ENCODE measurements around the gene TBC1D25.

DNA sequence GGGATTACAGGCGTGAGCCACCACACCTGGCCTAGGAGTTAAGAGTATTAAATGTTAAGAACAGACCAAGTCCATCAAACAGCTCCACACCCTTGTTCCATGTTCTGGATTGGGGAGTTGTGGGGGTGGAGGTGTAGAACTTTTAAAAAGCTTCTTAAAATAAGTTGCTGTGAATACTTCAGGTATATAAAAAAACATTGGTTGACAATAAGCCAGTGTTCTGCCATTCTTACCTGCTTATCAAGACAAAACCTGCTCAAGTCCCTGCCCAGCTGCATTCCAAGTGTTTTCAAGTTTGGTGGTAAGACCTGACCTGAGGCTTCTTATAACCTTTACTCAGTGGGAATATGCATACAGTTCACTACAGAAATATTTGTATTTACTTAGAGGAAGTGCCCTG is 41.1 kb downstream of the TBC1D25 start:
- TF ChIP-seq, protein P1, sequence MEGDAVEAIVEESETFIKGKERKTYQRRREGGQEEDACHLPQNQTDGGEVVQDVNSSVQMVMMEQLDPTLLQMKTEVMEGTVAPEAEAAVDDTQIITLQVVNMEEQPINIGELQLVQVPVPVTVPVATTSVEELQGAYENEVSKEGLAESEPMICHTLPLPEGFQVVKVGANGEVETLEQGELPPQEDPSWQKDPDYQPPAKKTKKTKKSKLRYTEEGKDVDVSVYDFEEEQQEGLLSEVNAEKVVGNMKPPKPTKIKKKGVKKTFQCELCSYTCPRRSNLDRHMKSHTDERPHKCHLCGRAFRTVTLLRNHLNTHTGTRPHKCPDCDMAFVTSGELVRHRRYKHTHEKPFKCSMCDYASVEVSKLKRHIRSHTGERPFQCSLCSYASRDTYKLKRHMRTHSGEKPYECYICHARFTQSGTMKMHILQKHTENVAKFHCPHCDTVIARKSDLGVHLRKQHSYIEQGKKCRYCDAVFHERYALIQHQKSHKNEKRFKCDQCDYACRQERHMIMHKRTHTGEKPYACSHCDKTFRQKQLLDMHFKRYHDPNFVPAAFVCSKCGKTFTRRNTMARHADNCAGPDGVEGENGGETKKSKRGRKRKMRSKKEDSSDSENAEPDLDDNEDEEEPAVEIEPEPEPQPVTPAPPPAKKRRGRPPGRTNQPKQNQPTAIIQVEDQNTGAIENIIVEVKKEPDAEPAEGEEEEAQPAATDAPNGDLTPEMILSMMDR (IDR thresholded peaks at IDR 0.05): no peak
- TF ChIP-seq POLR2A (IDR thresholded peaks at IDR 0.05; ENCODE audit: low read depth) (no peak), POLR2AphosphoS5 (IDR thresholded peaks at IDR 0.05) (no peak), EP300 (IDR thresholded peaks at IDR 0.05) (no peak)
